ENCODE data around the gene KRT76.
"Not testable (repeated sequence)": the region's sequence is repeated elsewhere in the genome, so short reads cannot be mapped to it uniquely, and the experiment has no call there.

The KRT76 gene

DNA sequence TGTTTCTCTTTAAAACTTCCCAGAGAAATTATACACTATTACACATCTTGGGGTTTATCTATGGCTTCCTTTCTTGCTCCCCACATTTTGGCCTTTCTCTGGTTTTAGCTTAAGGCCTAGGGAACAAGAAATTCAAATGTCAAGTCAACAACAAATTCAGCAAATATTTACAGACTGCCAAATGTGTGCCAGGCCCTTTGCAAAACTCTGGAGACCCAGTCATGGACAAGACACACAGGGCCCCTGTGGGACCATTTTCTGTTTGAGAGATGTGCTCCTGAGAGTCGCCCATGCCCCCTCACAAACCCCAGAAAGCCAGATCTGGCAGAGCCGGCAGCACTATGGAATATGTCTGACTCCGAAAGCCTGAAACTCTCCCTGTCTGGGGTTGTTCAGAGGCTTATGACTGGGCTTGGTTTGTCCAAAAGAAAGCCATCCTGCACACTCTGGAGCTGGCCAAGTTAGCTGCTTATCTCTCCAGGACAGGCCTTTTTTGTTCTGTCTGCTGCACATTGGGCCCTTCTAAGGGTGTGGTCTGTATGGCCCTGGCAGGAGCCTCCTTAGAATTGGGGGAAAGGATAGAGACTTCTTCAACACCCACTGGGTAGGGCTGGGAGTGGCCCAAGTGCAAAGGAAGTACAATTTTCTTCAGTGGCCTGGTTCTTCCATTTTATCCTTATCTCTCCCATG, 19.8 kb upstream of the KRT76 start:
- DNase-seq (ENCODE audit: low spot score): no peak

DNA sequence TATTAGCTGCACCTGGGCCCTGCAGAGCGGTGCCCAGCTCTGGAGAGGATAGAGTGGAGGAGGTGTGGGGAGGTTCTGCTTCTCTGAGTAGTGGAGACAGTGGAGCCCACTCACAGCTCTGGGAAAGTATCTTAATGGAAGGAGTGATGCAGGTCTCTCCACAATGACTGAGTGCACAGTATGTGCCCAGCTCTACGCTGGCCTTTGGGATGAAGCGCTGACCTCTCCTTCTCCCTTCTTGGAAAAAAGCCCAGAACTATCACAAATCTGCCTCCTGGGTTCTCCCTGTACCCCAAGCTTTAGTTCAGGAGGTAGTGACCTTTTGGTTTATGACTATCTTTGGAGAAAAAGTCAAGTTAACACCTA, 19.3 kb upstream of the KRT76 start:
- DNase-seq (ENCODE audit: low spot score): no peak

DNA sequence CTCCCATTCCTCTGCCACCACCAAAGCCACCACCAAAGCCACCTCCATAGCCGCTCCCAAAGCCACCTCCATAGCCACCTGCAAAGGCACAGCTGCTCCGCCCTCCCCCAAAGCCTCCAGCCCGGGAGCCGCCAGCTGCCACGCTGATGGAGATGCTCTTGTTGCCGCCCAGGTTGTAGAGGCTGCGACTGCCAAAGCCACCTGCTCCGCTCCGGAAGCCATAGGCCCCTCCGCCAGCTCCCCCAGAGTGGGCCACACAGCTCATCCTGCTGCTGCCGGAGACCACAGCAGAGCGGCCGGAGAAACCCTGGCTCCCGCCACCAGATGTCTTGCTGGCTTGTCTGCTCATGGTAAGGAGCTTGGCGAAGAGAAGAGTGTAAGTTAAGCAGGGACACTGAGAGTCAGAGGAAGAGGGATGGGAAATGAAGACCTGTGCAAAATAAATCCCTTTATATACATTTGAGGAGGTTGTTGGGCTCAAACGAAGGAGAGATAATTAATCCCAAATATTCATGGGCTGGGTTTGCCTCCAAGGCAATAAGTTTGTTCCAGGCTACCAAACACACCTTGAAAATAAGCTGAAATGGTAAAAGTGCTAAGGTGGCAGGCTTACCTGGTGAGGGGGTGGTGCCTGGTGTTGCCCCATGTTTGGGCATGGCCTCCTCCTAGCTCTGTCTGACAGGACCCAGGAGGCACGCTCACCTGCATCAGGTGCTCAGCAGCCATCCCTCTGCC, 18.7 kb upstream of the KRT76 start, which contains the start of gene KRT3:
Gene KRT3, minus strand, starts transcription at position 424 of the 735 bp plus-strand sequence. Its CDS starts 75 bp downstream, at position 349.
- DNase-seq (ENCODE audit: low spot score): no peak

DNA sequence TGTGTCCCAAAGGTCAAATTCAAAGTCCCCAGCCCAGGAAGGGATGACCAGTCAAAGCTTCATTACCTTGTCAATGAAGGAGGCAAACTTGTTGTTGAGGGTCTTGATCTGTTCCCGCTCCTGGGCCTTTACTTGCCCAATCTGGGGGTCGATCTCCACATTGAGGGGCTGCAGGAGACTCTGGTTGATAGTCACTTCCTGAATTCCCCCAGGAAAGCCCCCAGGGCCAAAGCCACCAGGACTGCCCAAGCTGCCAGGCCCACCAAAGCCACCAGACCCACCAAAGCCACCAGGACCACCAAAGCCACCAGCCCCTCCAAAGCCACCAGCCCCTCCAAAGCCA, 18.2 kb upstream of the KRT76 start:
- DNase-seq (ENCODE audit: low spot score): not testable (repeated sequence)

DNA sequence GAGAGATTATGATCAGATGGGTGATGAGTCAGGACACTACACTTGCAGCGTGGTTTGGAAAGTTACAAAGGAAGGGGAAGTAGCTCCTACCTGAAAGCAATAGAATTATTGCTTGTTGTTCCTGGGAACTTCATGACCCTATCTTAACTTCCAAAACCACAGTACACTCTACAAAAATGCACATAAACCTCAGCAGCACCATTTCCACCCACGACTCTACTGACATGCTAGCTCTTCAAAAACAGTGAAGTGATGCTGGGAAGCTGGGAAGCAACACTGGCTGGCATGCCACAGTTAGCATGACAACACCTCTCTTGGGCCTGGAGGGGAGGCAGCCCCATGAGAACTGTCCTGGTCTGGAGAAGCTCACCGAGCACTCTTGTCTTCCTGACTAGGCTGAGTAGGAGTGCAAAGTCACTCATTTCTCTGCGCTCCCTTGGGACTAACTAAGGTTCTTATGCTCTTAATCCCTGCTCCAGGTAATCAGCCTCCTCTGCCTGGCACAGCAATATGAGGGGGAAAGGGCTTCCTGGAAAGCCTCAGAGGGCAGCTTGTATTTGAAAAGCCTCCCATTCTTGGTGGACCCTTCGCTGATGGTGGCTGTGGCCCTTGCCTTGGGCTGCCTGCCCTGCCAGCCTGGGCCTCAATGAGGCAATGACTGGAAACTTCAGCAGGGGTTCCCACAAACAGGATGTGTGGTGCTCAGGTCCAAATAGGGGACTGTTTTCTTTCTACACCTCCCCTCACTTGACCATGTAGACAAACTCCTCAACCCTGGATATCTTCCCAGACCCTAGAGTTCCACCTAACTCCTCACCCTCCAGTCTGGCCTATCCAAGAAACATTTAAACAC, 17.6 kb upstream of the KRT76 start:
- DNase-seq (ENCODE audit: low spot score): no peak

DNA sequence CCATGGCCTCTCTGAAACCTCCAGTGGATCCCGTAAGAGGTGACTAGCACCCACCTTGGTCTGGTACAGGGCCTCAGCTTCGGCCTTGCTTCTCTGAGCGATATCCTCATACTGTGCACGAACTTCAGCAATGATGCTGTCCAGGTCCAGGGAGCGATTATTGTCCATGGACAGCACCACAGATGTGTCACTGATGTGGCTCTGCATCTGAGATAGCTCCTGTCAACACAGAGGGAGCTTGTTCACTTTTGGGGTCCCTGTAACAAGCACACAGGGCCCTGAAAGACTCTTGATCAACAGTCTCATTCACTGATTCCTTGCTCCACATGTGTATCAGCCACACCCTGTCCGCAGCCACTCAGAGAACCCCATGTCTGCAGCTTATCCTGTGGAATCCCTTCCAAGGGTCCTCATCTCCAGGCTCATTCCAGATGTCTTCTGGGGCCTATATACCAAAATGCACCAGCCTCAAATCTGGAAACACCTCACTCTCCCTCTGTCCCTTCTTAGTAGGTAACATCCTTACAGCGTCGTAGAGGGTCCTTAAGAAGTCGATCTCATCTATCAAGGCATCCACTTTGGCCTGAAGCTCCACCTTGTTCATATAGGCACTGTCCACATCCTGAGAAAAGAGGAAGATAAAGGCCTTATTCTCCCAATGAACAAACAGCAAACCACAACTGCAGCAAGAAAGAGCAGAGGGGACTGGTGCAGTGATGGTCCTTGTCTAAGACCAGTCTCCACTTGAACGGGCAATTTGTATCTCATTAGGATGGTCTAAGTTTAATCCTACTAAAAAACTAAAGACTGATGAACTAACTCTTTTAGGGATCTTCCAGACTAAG, 15.3 kb upstream of the KRT76 start:
- DNase-seq (ENCODE audit: low spot score): no peak

DNA sequence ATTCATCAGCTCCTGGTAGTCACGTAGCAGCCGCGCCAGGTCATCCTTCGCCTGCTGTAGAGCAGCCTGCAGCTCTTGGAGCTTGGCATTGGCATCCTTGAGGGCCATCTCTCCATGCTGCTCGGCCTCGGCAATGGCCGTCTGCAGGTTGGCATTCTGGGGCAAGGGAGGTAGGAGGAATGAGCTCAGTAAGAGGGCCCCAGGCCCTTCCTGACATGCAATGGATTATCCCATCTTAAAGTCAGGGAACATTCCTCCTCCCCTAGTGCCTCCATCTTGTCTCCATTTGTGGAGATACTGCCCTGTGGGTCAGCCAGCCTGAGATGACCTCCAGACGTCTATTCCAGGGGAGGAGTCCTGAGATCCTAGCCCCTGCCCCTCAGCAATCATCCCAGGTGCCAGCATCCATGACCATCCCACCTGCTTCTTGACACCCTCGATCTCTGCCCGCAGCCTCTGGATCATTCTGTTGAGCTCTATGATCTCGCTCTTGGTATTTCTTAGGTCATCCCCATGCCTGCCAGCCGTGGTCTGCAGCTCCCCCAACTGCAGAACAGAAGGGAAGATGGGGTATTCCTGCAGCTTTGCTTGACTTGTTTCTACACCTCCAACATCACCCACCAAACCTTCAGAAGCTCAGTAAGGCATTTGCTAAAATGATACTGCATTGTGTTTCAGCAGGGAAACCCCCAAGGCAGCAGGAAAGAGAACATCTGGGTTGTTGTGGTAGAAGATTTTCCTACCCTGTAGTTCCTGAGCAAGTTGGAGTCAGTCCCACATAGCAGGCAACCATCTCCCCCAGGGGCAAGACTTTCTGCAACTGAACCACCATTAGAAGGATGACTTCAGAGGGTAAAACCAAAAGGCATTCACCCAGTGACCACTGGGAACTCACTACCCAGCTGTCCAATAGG, 14.4 kb upstream of the KRT76 start:
- DNase-seq (ENCODE audit: low spot score): no peak

DNA sequence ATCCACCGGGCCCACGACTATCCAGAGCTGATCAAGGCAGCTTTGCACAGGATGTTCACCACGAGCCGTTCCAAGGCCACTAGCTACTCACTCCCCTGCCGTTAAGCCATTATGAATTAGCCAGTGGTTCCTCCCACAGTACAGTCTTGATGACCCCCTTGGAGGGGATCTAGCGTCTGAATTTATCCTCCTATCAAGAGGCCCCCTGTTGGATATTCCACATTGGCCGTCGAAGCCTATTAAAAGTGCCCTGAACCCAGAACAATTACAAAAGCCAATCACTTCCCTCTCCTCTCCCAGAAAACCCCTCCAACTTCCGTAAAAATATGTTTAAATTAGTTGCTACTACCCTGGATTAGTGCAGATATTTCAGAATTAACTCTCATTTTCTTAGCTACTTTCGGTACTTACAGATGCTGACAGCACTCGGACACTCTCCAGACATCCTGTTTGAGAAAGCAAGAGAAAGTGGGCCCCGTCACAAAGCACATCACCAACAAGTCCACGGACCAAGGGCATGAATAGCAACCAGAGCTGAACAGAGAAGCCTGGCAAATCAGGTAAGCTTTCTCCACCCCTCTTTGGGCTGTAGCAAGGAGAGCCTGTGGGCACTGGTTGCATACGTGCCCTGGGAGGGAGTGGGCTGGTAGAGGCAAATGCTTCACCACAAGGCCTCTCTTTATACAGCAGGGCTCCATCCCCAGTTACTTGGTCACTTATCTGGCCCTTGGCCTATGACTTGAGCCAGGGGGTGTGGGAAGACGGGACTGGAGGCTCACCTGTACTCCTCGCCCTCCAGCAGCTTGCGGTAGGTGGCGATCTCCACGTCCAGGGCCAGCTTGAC, 13.5 kb upstream of the KRT76 start:
- no peak for DNase-seq (ENCODE audit: low spot score)

DNA sequence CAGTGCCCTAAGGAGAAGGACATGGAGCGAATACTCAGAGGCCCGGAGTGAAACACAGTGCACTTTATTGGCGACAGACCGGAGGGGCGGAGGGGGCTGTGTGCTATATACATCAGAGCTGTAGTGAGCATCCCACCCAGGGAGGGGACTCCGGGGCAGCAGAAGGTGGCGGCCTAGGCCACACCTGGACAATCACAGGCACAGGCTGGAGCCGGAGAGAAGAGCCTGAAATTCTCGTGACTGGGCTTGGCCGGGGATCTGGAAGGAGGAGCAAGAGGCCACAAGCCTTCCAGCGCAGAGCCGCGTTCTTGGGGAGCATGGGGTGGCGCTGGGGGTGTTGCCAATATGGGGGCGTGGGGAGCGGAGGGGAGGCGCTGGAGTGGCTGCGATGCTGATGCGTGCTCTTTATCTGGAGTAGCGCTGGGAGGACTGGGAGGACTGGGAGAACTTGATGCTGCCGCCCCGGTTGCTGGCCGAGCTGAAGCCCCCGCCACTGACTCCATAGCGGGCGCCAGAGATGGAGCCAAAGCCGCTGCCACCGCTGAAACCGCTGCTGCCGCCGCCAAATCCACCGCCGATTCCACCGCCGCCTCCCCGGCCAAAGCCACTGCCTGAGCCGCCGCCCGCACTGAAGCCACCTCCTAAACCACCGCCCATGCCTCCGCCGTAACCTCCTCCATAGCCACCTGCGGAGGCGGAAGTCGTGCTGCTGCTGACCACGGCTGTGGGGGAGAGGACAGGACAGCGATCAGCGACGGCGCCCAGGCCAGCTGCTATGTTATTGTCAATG, 12.7 kb upstream of the KRT76 start:
- no peak for DNase-seq (ENCODE audit: low spot score)

DNA sequence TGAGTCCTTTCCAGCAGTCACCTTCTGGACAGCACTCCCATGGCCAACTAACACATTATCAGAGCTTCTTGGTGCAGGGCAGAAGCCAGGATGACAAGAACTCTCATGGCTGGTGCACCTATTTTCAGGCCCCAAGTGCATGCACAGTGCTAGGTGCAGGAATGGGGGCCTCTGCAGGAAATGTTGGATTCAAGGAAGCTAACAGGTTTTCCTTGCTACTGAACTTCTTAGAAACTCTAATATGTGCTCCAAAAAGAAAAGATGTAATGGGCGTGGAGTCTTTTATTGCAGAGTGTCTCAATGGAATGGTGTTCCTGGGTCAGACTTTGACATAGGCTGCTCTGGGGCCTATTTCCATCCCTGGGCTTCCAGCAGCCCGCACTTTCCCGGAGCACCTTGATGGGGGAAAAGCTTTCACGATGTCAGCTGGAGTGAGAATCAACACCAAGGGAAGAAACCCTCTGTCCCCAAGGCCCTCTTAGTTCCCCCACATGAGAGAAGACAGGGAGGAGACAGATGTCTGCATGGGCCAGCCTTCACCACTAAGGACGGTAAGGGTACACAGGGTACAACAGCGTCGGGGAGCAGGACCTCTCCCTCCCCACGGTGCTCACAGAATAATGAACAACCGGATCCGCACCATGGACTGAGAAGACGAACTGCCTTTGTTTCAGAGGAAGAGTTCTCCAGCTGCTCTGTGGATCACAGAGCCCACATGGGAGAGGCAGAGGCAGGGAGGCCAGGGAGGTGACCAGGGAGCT, 11.9 kb upstream of the KRT76 start:
- DNase-seq (ENCODE audit: low spot score): no peak

DNA sequence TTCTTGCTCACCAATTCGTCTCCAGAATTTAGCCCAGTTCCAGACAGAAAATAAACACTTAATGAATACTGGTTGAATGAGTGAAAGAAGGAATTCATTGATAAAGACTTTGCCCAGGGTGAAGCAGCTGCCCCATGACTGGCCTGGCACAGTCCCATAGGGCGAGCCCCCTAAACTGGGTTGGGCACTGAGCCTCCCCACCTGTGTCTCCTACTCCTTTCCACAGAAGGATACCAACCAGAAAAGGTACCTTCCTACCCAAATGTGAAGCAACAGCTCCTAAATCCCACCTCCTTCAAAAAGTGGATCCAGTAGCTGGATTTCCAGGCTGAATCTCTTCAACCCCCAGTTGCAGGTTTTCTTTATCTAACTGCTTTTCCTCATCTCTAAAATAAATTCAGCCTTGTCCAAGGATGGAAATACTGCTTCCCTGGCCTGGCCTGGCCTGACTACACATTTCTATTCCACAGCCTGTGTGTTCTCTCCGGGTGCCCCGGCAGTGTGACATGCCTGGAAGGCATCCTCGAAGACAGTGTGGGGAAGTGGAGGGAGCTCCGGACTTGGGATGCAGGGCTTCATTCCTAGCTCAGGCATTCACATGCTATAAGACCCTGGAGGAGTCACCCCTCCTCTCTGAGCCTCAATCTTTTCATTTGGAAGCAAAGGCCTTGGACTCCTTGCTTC, 11.2 kb upstream of the KRT76 start:
- DNase-seq (ENCODE audit: low spot score): no peak

DNA sequence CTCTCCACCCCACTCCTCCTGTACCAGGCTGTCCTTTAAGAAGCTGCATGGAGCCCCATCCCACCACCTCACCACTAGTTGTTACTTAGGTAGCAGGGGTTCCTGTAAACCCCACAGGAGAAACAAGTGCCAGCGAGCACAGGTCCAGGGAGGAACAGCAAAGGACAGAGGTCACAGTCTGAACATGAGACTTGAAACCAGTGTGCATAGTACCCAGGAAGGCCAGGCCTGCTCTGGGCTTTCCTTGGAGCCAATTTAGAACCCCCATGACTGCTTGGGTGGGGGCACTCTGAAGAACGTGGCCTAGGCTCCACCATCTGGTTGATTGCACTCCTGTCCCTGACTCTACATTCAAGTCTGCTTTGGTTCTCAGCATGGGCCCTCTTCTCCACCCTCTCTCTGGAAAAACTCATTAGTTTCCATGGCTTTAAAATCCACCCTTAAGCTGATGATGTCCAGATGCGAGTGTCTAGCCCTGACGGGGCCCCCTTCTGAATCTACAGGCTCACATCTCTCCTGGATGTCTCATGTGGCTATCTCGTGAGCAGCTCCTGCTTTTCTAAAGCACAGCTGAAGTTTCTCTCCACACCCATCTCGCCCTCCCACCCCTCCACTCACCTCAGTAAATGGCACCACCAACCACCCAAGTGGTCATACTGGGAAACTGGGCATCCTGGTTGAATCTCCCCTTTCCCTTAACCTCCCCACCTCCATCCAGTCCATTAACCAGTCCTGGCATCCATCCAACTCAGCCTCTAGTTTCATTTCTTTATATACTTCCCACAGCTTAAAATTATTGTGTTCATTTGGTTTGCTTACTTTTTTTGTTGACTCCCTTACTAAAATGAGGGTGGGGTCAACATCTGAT, 10.4 kb upstream of the KRT76 start:
- no peak for DNase-seq (ENCODE audit: low spot score)

DNA sequence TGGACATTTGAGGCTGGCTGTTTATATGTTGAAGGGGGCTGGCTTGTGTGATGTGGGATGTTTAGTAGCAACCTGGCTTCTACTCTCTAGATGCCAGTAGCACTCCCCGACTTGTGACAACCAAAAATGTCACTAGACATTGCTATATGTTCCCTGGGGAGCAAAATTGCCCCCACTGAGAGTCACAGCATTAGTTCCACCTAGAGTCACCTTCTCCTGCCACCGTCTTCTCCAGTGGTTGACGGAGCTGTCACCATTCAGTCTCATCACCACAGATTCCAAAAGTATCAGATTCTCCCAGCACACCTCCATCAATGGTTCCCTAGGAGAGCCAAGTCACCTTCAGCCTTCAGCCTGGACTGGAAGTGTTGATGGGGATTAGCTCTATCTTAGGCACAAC, 7.8 kb upstream of the KRT76 start:
- no peak for DNase-seq (ENCODE audit: low spot score)

DNA sequence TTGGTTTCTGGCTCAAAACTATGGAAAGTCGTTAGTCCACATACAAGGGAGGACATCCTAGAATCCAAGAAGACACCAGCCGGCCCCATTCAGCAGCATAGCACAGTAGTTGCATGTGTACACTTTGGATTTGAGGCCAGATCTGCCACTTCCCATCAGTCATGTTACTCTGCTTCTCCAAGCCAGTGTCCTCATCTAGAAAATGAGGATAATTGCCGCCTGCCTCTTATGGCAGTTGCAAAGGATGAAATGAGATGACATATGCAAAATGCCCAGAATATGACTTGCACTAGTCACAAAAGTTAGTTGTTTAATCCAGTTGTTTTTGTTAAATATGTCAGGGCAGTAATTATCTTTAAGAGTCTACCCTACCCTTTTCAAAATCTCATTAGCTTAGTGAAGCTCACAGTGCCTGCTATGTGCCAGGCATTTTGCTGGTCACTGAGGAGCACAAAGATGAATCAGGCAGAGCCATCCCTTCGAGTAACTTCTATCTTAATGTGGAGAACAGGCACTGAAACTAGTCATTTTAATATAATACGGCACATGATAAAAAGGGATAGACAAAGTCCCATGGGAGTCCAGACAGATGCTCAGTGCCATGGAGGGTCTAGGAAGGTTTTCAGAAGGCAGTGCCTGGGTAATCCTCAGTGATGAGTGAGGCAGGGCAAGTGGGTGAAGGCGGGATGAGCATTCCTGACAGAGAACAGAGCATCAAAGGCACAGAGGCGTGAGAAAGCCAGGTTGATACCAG, 6.6 kb upstream of the KRT76 start:
- DNase-seq (ENCODE audit: low spot score): no peak

DNA sequence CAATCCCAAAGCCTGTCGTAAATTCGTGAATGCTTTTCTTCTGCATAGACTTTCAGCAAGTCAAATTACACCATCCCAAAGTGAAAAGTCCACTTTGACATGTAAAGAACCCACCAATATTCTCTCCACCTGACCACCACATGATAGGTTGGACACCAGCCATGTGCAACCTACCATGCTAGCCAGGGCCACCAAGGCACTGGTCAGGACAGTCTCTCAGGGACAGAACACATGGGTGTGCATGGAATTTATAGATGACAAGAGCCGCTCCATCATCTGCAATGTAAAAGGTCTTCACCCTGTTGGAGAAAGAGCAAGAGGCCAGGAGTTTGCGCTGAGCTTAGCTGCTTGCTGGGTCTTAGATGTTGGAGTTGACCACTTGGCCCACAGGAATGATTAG, 5.4 kb upstream of the KRT76 start:
- DNase-seq (ENCODE audit: low spot score): no peak

Data from cerebellar cortex (tissue), 1 donor.